OCI-LY3 (cell line): Measurements from ENCODE around the gene GUSB.
"Not testable (repeated sequence)": the region's sequence is repeated elsewhere in the genome, so short reads cannot be mapped to it uniquely, and the experiment has no call there.

Experiments used
- H2AFZ ChIP-seq: fragments of 200-600, 300-600 bp; shearing (Covaris generic); 2 replicates; pipeline ENCODE4 v1.6.0; 2014; ENCODE audit warnings: antibody characterized with exemption, low read depth, low read length
- H3K27ac ChIP-seq: fragments of 200-600, 300-600 bp; sonication (generic); 2 replicates; pipeline ENCODE4 v1.5.1; 2014; ENCODE audit warnings: mild to moderate bottlenecking, low read length, moderate library complexity, mixed read lengths
- H3K27me3 ChIP-seq: fragments of 200-600, 300-600 bp; sonication (generic); 2 replicates; pipeline ENCODE4 v1.6.1; 2014; ENCODE audit warnings: low read depth, low read length, mixed read lengths
- H3K36me3 ChIP-seq: fragments of 200-600, 300-600 bp; sonication (generic); replicated peaks from 2 replicates; pipeline ENCODE3; 2014; ENCODE audit warnings: low read depth, low read length, mixed read lengths
- H3K4me1 ChIP-seq: fragments of 300-600, 200-600 bp; sonication (generic); 2 replicates; pipeline ENCODE4 v1.6.1; 2014; ENCODE audit warnings: low read length, mixed read lengths
- H3K4me2 ChIP-seq: fragments of 200-600, 300-600 bp; sonication (generic); 2 replicates; pipeline ENCODE4 v1.6.1; 2014; ENCODE audit warnings: low read length, mixed read lengths
- H3K4me3 ChIP-seq: fragments of 300-600, 200-600 bp; sonication (generic); 2 replicates; pipeline ENCODE4 v1.5.1; 2014; ENCODE audit warnings: antibody characterized with exemption, mild to moderate bottlenecking, low read length, moderate library complexity
- H3K79me2 ChIP-seq: fragments of 300-600, 200-600 bp; shearing (Covaris generic); 2 replicates; pipeline ENCODE4 v1.6.1; 2014; ENCODE audit warnings: mild to moderate bottlenecking, low read length, mixed read lengths
- H3K9ac ChIP-seq: fragments of 300-600, 200-600 bp; shearing (Covaris generic); 2 replicates; pipeline ENCODE4 v1.6.0; 2014; ENCODE audit warnings: mild to moderate bottlenecking, low read length, moderate library complexity
- H3K9me3 ChIP-seq: fragments of 200-600, 300-600 bp; shearing (Covaris generic); 2 replicates; pipeline ENCODE4 v1.6.1; 2014; ENCODE audit warnings: low read length, mixed read lengths; ENCODE audit not compliant: insufficient read depth
- H4K20me1 ChIP-seq: fragments of 200-600, 300-600 bp; sonication (generic); 2 replicates; pipeline ENCODE4 v1.6.1; 2016; ENCODE audit warnings: low read length, mixed read lengths; ENCODE audit not compliant: insufficient read depth
- CTCF ChIP-seq: fragments of 200-600, 300-600 bp; sonication (generic); IDR thresholded peaks from 2 replicates; pipeline ENCODE4 v1.5.1; 2014; ENCODE audit warnings: antibody characterized with exemption, low read length, low read depth
- EZH2phosphoT487 ChIP-seq: fragments of 200-600 bp; shearing (Covaris generic); IDR thresholded peaks from 2 replicates; pipeline ENCODE4 v1.6.1; 2018; ENCODE audit warnings: antibody characterized with exemption, mixed run types, low read depth

GUSB gene

GRCh38 chr7:66013938-66014337 is 31.9 kb upstream of the GUSB start:
- Histone ChIP-seq H3K4me3 (no peak overlapping the region), H4K20me1 (no peaks in the 10 kb centered on the region), H3K4me2 (no peak overlapping the region), H2AFZ (no peak overlapping the region), H3K4me1 (peaks cover 8% of the 10 kb centered on the region), H3K27ac (no peak overlapping the region), H3K79me2 (no peaks in the 10 kb centered on the region), H3K27me3 (peaks cover 11% of the 10 kb centered on the region), H3K9ac (no peak overlapping the region), H3K36me3 (no peaks in the 10 kb centered on the region), H3K9me3 (no peaks in the 10 kb centered on the region)
- peak; percentile 18 for TF ChIP-seq CTCF
- no peak for TF ChIP-seq EZH2phosphoT487

GRCh38 chr7:66007232-66007631 is 25.2 kb upstream of the GUSB start:
- Histone ChIP-seq H3K4me2 (no peak overlapping the region), H3K27ac (no peak overlapping the region), H3K4me1 (no peaks in the 10 kb centered on the region), H2AFZ (no peak overlapping the region), H3K27me3 (no peaks in the 10 kb centered on the region), H3K36me3 (no peaks in the 10 kb centered on the region), H4K20me1 (no peaks in the 10 kb centered on the region), H3K79me2 (no peaks in the 10 kb centered on the region), H3K9me3 (no peaks in the 10 kb centered on the region), H3K9ac (no peak overlapping the region), H3K4me3 (no peak overlapping the region)
- no peak for TF ChIP-seq CTCF
- TF ChIP-seq EZH2phosphoT487, result no peak

- not testable (repeated sequence) for H3K36me3 ChIP-seq, H3K79me2 ChIP-seq, H3K4me1 ChIP-seq, H2AFZ ChIP-seq, H3K9ac ChIP-seq, H3K4me2 ChIP-seq, H3K27me3 ChIP-seq, H3K4me3 ChIP-seq, H4K20me1 ChIP-seq, H3K27ac ChIP-seq, H3K9me3 ChIP-seq
These were observed 23.2 kb upstream of the GUSB start for GRCh38 chr7:66005115-66005671.

- H3K4me3 ChIP-seq, H3K9ac ChIP-seq, H3K36me3 ChIP-seq, H4K20me1 ChIP-seq, H3K4me1 ChIP-seq, H3K9me3 ChIP-seq, H3K79me2 ChIP-seq, H3K4me2 ChIP-seq, H3K27me3 ChIP-seq, H2AFZ ChIP-seq, H3K27ac ChIP-seq: not testable (repeated sequence)
These were observed 18.9 kb upstream of the GUSB start for GRCh38 chr7:66000823-66001417.

- H3K4me1 ChIP-seq, H3K9me3 ChIP-seq, H3K27me3 ChIP-seq, H2AFZ ChIP-seq, H3K4me3 ChIP-seq, H3K36me3 ChIP-seq, H3K79me2 ChIP-seq, H3K27ac ChIP-seq, H3K9ac ChIP-seq, H4K20me1 ChIP-seq, H3K4me2 ChIP-seq: not testable (repeated sequence)
These were observed 13.0 kb upstream of the GUSB start for GRCh38 chr7:65994984-65995383.
